Measurements from ENCODE around the gene ZNF862. TPM values are rescaled to one million over a fixed set of nuclear protein-coding genes. Genes with fewer than 3 reads are reported as not detected.

ZNF862 gene
- total and polyA plus RNA-seq, 8 donors = 8.3 to 20.1 (median 14.1) TPM

- FAIRE-seq = no peak
- no peaks in the 10 kb centered on the region for H3K9me3 ChIP-seq
- WGBS, 2 donors = 88 to 95% methylated on average over 16 to 21 of the region's 21 CpGs
- intact Hi-C loops (cut with DNase I) = no loop called here
- H3K36me3 ChIP-seq = no peaks in the 10 kb centered on the region
- peak in 1 of 6 donors; percentile 57 for DNase-seq
- H3K4me3 ChIP-seq = no peak overlapping the region
- ATAC-seq = no peak
- H3K4me1 ChIP-seq = no peaks in the 10 kb centered on the region
- no peak overlapping the region for H3K27ac ChIP-seq
- TF ChIP-seq, protein P1, sequence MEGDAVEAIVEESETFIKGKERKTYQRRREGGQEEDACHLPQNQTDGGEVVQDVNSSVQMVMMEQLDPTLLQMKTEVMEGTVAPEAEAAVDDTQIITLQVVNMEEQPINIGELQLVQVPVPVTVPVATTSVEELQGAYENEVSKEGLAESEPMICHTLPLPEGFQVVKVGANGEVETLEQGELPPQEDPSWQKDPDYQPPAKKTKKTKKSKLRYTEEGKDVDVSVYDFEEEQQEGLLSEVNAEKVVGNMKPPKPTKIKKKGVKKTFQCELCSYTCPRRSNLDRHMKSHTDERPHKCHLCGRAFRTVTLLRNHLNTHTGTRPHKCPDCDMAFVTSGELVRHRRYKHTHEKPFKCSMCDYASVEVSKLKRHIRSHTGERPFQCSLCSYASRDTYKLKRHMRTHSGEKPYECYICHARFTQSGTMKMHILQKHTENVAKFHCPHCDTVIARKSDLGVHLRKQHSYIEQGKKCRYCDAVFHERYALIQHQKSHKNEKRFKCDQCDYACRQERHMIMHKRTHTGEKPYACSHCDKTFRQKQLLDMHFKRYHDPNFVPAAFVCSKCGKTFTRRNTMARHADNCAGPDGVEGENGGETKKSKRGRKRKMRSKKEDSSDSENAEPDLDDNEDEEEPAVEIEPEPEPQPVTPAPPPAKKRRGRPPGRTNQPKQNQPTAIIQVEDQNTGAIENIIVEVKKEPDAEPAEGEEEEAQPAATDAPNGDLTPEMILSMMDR (IDR thresholded peaks at IDR 0.05) = no peak
- H3K27me3 ChIP-seq = peaks cover 0 to 7% (median 0%) of the 10 kb centered on the region in 4 donors
Measured at GRCh38 chr7:149791411-149792219, 46.6 kb upstream of the ZNF862 start.

DNA sequence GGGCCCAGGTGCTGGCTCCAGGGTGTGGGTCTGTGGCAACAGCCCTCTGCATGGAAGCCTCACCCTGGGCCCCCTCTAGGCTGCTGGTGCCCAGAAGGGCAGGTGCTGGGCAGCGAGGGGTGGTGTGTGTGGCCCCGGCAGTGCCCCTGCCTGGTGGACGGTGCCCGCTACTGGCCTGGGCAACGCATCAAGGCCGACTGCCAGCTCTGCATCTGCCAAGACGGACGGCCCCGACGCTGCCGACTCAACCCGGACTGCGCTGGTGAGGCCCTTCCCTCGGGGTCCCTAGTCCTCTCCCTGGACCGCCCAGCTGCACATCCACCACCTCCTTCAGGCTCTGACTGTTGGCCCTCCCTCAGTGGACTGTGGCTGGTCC, 46.0 kb upstream of the ZNF862 start:
- Histone ChIP-seq H3K9me3 (no peaks in the 10 kb centered on the region), H3K4me3 (no peak overlapping the region), H3K27me3 (peaks cover 0 to 7% (median 0%) of the 10 kb centered on the region in 4 donors), H3K27ac (no peak overlapping the region), H3K36me3 (no peaks in the 10 kb centered on the region), H3K4me1 (no peaks in the 10 kb centered on the region)
- WGBS, 2 donors = 65 to 67% methylated on average over 14 to 15 of the region's 15 CpGs
- DNase-seq (no peak), ATAC-seq (no peak), FAIRE-seq (no peak)
- intact Hi-C loops (cut with DNase I) = no loop called here
- TF ChIP-seq, protein P1 (IDR thresholded peaks at IDR 0.05) = no peak

DNA sequence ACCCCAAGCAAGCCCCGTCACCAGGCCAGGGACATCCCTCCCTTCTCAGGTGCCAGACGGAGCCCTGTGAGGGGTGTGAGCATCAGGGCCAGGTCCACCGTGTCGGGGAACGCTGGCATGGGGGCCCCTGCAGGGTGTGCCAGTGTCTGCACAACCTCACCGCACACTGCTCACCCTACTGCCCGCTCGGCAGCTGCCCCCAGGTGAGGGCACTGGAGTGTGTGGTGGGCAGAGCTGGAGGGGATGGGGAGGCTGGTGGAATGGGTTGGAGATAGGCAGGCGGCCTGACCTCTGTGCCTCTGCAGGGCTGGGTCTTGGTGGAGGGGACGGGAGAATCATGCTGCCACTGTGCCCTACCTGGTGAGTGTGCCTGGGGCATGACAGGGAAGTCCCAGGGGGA, 44.9 kb upstream of the ZNF862 start:
- Histone ChIP-seq H3K27me3 (peaks cover 0 to 7% (median 0%) of the 10 kb centered on the region in 4 donors), H3K36me3 (no peaks in the 10 kb centered on the region), H3K9me3 (no peaks in the 10 kb centered on the region), H3K4me3 (no peak overlapping the region), H3K4me1 (no peaks in the 10 kb centered on the region), H3K27ac (no peak overlapping the region)
- TF ChIP-seq, protein P1 (IDR thresholded peaks at IDR 0.05) = no peak
- DNase-seq (no peak), ATAC-seq (no peak), FAIRE-seq (no peak)
- intact Hi-C loops (cut with DNase I) = no loop called here
- WGBS, 2 donors = 68% methylated on average over 10 of the region's 10 CpGs

DNA sequence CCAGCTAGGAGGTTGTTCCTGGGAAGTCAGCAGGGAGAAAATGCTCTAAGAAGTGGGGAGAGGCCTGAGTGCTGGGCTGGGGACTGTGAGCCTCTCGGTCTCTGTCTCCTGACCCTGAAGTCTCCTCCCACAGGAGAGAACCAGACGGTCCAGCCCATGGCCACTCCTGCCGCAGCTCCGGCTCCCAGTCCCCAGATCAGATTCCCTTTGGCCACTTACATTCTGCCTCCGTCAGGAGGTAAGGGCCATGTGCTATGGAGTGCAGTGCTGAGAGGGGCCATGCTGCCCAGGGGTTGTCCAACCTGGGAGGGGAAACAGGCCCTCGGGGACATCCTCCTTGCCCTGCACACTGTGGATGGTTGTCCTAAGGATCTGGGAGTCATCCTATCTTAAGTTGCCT, 43.5 kb upstream of the ZNF862 start:
- TF ChIP-seq, protein P1 (IDR thresholded peaks at IDR 0.05) = no peak
- peaks cover 0 to 5% (median 0%) of the 10 kb centered on the region in 4 donors for H3K27me3 ChIP-seq
- DNase-seq = no peak
- no peak overlapping the region for H3K27ac ChIP-seq
- 42 to 45% methylated on average over 6 of the region's 6 CpGs for WGBS, 2 donors
- no peak for FAIRE-seq
- H3K9me3 ChIP-seq = no peaks in the 10 kb centered on the region
- no peak for ATAC-seq
- intact Hi-C loops (cut with DNase I) = no loop called here
- H3K4me1 ChIP-seq = no peaks in the 10 kb centered on the region
- H3K36me3 ChIP-seq = no peaks in the 10 kb centered on the region
- no peak overlapping the region for H3K4me3 ChIP-seq

DNA sequence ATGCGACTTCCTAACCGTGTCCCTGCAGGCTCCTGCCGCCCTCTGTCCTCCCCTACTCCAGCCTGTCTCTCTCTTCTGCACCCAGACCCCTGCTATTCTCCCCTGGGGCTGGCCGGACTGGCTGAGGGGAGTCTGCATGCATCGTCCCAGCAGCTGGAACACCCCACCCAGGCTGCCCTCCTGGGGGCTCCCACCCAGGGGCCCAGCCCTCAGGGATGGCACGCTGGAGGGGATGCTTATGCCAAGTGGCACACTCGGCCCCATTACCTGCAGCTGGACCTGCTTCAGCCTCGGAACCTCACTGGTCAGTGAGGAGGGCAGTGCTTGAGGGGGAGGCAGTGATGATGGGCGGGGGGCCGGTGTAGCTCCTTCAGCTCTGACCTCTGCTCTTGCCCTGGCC, 43.0 kb upstream of the ZNF862 start:
- DNase-seq = no peak
- H3K4me1 ChIP-seq = no peaks in the 10 kb centered on the region
- 67 to 75% methylated on average over 10 of the region's 10 CpGs for WGBS, 2 donors
- H3K4me3 ChIP-seq = no peak overlapping the region
- no peak for FAIRE-seq
- no peaks in the 10 kb centered on the region for H3K9me3 ChIP-seq
- intact Hi-C loops (cut with DNase I) = no loop called here
- TF ChIP-seq, protein P1 (IDR thresholded peaks at IDR 0.05) = no peak
- H3K27ac ChIP-seq = no peak overlapping the region
- peaks cover 0 to 4% (median 0%) of the 10 kb centered on the region in 4 donors for H3K27me3 ChIP-seq
- no peak for ATAC-seq
- no peaks in the 10 kb centered on the region for H3K36me3 ChIP-seq
